Measurements from ENCODE around the gene TCF7. TPM values are rescaled to one million over a fixed set of nuclear protein-coding genes. Genes with fewer than 3 reads are reported as not detected.

The TCF7 gene
- polyA plus RNA-seq, 1 experiment = 2.1 TPM

DNA sequence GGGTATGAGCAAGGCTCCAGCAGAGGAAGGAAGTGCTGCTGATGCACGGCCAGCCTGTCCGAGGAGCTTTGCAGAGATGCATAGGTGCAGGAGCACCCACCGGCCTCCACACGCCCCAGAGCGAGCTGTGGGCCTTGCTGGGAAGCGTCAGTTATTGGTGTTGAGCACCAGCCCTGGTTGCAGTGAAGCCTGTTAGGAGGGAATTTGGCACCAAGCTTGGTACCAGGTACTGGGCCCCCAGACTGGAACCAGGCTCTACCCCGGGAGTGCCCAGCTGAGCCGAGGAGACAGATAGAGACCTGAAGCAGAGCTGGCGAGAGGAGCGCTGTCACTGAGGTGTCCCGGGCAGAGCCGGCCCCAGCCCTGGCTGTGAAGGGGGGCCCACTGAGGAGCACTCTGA, 5.2 kb downstream of the TCF7 start:
- ChIA-PET CTCF (interaction anchor here (0.8 to 1.7 kb wide), 3 partner anchors 17 to 80 kb away, joined by 4 to 5 read pairs (median 4); no protein-coding TSS in a partner anchor), POLR2A (no interaction called here)
- TF ChIP-seq, protein P1, sequence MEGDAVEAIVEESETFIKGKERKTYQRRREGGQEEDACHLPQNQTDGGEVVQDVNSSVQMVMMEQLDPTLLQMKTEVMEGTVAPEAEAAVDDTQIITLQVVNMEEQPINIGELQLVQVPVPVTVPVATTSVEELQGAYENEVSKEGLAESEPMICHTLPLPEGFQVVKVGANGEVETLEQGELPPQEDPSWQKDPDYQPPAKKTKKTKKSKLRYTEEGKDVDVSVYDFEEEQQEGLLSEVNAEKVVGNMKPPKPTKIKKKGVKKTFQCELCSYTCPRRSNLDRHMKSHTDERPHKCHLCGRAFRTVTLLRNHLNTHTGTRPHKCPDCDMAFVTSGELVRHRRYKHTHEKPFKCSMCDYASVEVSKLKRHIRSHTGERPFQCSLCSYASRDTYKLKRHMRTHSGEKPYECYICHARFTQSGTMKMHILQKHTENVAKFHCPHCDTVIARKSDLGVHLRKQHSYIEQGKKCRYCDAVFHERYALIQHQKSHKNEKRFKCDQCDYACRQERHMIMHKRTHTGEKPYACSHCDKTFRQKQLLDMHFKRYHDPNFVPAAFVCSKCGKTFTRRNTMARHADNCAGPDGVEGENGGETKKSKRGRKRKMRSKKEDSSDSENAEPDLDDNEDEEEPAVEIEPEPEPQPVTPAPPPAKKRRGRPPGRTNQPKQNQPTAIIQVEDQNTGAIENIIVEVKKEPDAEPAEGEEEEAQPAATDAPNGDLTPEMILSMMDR (IDR thresholded peaks at IDR 0.05; ENCODE audit: low read depth, low read length) = no peak
- no peaks in the 10 kb centered on the region for H3K27me3 ChIP-seq (ENCODE audit: control insufficient read depth, insufficient read depth, low read length)
- no peaks in the 10 kb centered on the region for H3K9me3 ChIP-seq (ENCODE audit: control insufficient read depth, insufficient read depth, low read length)
- no peak for DNase-seq (ENCODE audit: low read depth, low spot score)
- H3K27ac ChIP-seq (ENCODE audit: low read depth, low read length) = no peak overlapping the region
- no peak overlapping the region for H3K4me3 ChIP-seq (ENCODE audit: low read depth, low read length)

DNA sequence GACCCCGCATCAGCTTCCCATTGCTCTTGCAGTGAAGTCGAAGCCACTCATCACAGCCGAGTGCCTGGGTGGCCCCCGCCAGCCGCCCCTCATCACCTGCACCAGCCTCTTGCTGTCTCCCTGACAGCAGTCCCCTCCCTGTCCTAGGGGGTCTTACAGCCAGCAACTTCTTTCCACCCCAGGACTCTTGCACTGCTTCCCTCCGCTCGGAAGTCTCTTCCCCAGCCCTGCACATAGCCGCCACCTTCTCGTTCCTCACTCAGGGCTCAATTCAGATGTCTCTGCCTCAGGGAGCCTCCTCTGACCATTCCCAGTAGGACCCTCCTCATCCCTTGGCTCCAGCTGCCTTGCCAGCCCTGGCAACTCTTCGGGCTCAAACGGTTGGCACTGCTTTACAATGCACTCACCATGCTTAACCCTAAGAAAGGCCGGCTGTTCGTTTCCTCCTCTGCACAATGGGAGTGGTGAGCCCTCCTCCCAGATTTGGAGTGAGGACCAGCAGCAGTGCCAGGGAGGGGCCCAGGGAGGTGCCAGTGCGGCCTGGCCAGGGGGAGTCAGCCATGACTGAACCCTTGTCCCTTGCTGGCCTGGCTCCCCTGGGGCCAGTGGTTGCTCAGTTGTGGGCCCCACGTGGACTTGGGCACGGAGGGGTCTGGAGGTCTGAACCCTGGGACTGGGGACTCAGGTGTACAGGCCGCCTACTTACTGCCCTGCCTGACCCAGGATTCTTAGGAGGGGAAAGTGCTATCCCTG, 6.1 kb downstream of the TCF7 start:
- Histone ChIP-seq H3K4me3 (ENCODE audit: low read depth, low read length) (no peak overlapping the region), H3K9me3 (ENCODE audit: control insufficient read depth, insufficient read depth, low read length) (no peaks in the 10 kb centered on the region), H3K27me3 (ENCODE audit: control insufficient read depth, insufficient read depth, low read length) (no peaks in the 10 kb centered on the region), H3K27ac (ENCODE audit: low read depth, low read length) (no peak overlapping the region)
- ChIA-PET POLR2A (no interaction called here), CTCF (interaction anchor here (0.8 to 1.0 kb wide), 2 partner anchors 81 kb away, joined by 3 to 4 read pairs; no protein-coding TSS in a partner anchor)
- no peak for DNase-seq (ENCODE audit: low read depth, low spot score)
- TF ChIP-seq, protein P1 (IDR thresholded peaks at IDR 0.05; ENCODE audit: low read depth, low read length) = no peak

DNA sequence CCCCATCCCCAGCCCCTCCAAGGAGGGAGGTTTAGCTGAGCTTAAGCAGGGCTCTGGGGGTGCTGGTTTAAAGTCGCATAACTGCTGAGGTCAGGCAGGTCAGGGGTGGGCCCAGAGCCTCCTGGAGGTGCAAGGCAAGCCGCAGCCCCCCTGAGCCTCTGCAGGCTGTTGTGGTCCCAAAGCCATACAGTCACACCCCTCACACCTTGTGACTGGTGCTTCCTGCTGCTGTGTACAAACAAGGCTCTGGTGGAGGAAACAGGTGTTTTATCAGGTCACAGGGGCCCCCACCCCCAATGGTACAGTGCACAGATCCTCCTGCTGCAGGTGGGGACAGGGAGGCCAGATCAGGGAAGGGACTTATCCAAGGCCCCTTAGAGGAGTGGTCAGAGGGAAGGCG, 8.0 kb downstream of the TCF7 start:
- TF ChIP-seq, protein P1 (IDR thresholded peaks at IDR 0.05; ENCODE audit: low read depth, low read length) = no peak
- no peak for DNase-seq (ENCODE audit: low read depth, low spot score)
- Histone ChIP-seq H3K9me3 (ENCODE audit: control insufficient read depth, insufficient read depth, low read length) (no peaks in the 10 kb centered on the region), H3K27me3 (ENCODE audit: control insufficient read depth, insufficient read depth, low read length) (no peaks in the 10 kb centered on the region), H3K4me3 (ENCODE audit: low read depth, low read length) (no peak overlapping the region), H3K27ac (ENCODE audit: low read depth, low read length) (no peak overlapping the region)
- ChIA-PET CTCF (interaction anchor here (1.8 kb wide), 1 partner anchor 18 kb away, joined by 6 read pairs; no protein-coding TSS in a partner anchor), POLR2A (no interaction called here)

DNA sequence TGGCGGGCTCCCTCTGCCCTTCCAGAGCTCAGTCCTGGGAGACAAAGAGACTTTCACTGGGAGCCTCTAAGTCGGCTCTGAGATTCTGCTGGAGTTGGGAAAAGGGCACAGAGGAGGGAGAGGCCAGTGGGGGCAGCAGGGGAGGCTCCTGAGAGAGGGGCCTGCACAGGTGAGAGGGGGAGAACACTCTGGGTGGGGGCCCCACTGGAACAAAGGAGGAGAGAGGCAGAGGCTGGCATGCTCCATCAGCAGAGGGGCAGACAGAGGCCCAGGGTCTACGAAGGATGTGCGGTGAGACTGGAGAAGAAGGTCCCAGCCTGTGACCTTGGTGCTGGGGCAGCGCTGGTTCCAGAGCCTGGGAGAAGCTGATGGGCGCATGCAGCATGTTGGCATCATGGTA, 8.9 kb downstream of the TCF7 start:
- no peak for DNase-seq (ENCODE audit: low read depth, low spot score)
- TF ChIP-seq, protein P1 (IDR thresholded peaks at IDR 0.05; ENCODE audit: low read depth, low read length) = no peak
- ChIA-PET CTCF (interaction anchor here (1.3 to 4.4 kb wide), 2 partner anchors 22 to 83 kb away, joined by 3 to 41 read pairs; no protein-coding TSS in a partner anchor), POLR2A (no interaction called here)
- no peaks in the 10 kb centered on the region for H3K9me3 ChIP-seq (ENCODE audit: control insufficient read depth, insufficient read depth, low read length)
- no peak overlapping the region for H3K4me3 ChIP-seq (ENCODE audit: low read depth, low read length)
- H3K27me3 ChIP-seq (ENCODE audit: control insufficient read depth, insufficient read depth, low read length) = no peaks in the 10 kb centered on the region
- H3K27ac ChIP-seq (ENCODE audit: low read depth, low read length) = no peak overlapping the region
